HepG2 (cell line): ENCODE measurements around the gene PHF2. TPM values are rescaled to one million over a fixed set of nuclear protein-coding genes. Genes with fewer than 3 reads are reported as not detected.

Experiments
- AHR ChIP-seq: IDR thresholded peaks from 2 replicates; pipeline ENCODE4 v1.6.1; 2018; ENCODE audit warnings: missing genetic modification reagents, missing compliant biosample characterization
- ARNTL ChIP-seq: sonication (generic); formaldehyde crosslinking; IDR thresholded peaks from 2 replicates; pipeline ENCODE4 v1.4.0; 2020; ENCODE audit warnings: mild to moderate bottlenecking, missing genetic modification reagents
- GATA4 ChIP-seq: sonication (generic); IDR thresholded peaks from 2 replicates; pipeline ENCODE4 v1.6.1; 2016; ENCODE audit warnings: antibody characterized with exemption, low read depth, borderline replicate concordance
- HMGXB4 ChIP-seq, 2 experiments: sonication (generic) in 1 of 2; formaldehyde crosslinking in 1 of 2; IDR thresholded peaks; 2 replicates each; pipeline versions ENCODE4 v1.4.0 to v1.6.1; 2018 to 2020; ENCODE audit warnings: missing genetic modification reagents in 2 of 2, borderline replicate concordance in 1 of 2, low read depth in 1 of 2, mild to moderate bottlenecking in 1 of 2, missing biosample characterization in 1 of 2
- MAFK ChIP-seq, 2 experiments: IDR thresholded peaks in 1 of 2; conservative IDR thresholded peaks in 1 of 2; 2 replicates each; pipeline ENCODE4 v1.6.1; 2011; ENCODE audit warnings: improper control_type of control experiment in 2 of 2, low read length in 2 of 2
- MZF1 ChIP-seq: sonication (generic); formaldehyde crosslinking; IDR thresholded peaks from 2 replicates; pipeline ENCODE4 v1.8.1; 2023; ENCODE audit warnings: mild to moderate bottlenecking, missing genetic modification reagents, borderline replicate concordance
- SATB2 ChIP-seq: sonication (generic); formaldehyde crosslinking; IDR thresholded peaks from 2 replicates; pipeline ENCODE4 v1.5.0; 2020; ENCODE audit warnings: missing genetic modification reagents
- ZBTB33 ChIP-seq: sonication (generic); formaldehyde crosslinking; IDR thresholded peaks from 2 replicates; pipeline ENCODE4 v1.4.0; 2020; ENCODE audit warnings: missing genetic modification reagents
- ZNF20 ChIP-seq: sonication (generic); formaldehyde crosslinking; IDR thresholded peaks from 2 replicates; pipeline ENCODE4 v1.4.0; 2020; ENCODE audit warnings: mild to moderate bottlenecking, moderate library complexity, missing genetic modification reagents
- ZNF264 ChIP-seq: sonication (generic); formaldehyde crosslinking; IDR thresholded peaks from 2 replicates; pipeline ENCODE4 v1.4.0; 2020; ENCODE audit warnings: missing genetic modification reagents
- ZNF354B ChIP-seq: sonication (generic); formaldehyde crosslinking; IDR thresholded peaks from 2 replicates; pipeline ENCODE4 v1.8.0; 2022; ENCODE audit warnings: mild to moderate bottlenecking, missing genetic modification reagents
- ZNF407 ChIP-seq: sonication (generic); formaldehyde crosslinking; IDR thresholded peaks from one replicate; pipeline ENCODE4 v1.5.1; 2020; ENCODE audit warnings: mild to moderate bottlenecking, missing genetic modification reagents; ENCODE audit errors: not compliant biosample characterization
- ZNF598 ChIP-seq: sonication (generic); formaldehyde crosslinking; IDR thresholded peaks from 2 replicates; pipeline ENCODE4 v1.5.1; 2020; ENCODE audit warnings: mild to moderate bottlenecking, missing genetic modification reagents, borderline replicate concordance
- ZNF605 ChIP-seq: sonication (generic); formaldehyde crosslinking; IDR thresholded peaks from 2 replicates; pipeline ENCODE4 v1.8.0; 2022; ENCODE audit warnings: mild to moderate bottlenecking, missing genetic modification reagents
- ZUFSP ChIP-seq: sonication (generic); formaldehyde crosslinking; IDR thresholded peaks from 2 replicates; pipeline ENCODE4 v1.9.0; 2021; ENCODE audit warnings: missing genetic modification reagents, mild to moderate bottlenecking, borderline replicate concordance
- polyA plus RNA-seq, 8 experiments: library from polyadenylated mRNA; depleted of rRNA in 3 of 8; stranded (reverse) in 7 of 8; unstranded in 1 of 8; fragments of >200 nt; fragmentation: Illumina TruSeq in 4 of 8; extraction: Trizol in 4 of 8; gene quantifications; 2 replicates each; pipeline versions ENCODE4 v1.2.1 to v1.2.3, GENCODE V29; 2011 to 2016; ENCODE audit warnings: low read depth in 4 of 8, missing spikeins in 1 of 8, mixed read lengths in 1 of 8; ENCODE audit not compliant: insufficient read depth in 1 of 8
- total RNA-seq, 5 experiments: library from RNA; depleted of rRNA; stranded (reverse); fragments of >200 nt; fragmentation: Illumina TruSeq; extraction: Trizol; gene quantifications; 2 replicates each; pipeline ENCODE4 v1.2.3, GENCODE V29; 2016; ENCODE audit warnings: low read depth in 1 of 5

PHF2 gene
- total and polyA plus RNA-seq, 2 of the 13 experiments (the other 11 are each of a cell fraction or from before 2014, with no cell fraction given): 6.6 to 9.1 TPM

- TF ChIP-seq HMGXB4 (CRISPR knock-in tag; IDR thresholded peaks at IDR 0.05; ENCODE audit: borderline replicate concordance in 1 of 2, low read depth in 1 of 2) (no peak), ZNF20 (CRISPR knock-in tag) (0 out of 2 replicates have a peak, but pooled peaks have one; percentile 0), ZNF605 (CRISPR knock-in tag) (0 out of 2 replicates have a peak, but pooled peaks have one; percentile 26), ZBTB33 (CRISPR knock-in tag) (no peak), ZNF598 (no peak), ZUFSP (CRISPR knock-in tag) (no peak), SATB2 (CRISPR knock-in tag) (no peak), ZNF407 (CRISPR knock-in tag) (no peak), ZNF264 (no peak), ARNTL (CRISPR knock-in tag) (no peak), AHR (CRISPR knock-in tag) (no peak), MZF1 (CRISPR knock-in tag) (0 out of 2 replicates have a peak, but pooled peaks have one; percentile 33), ZNF354B (CRISPR knock-in tag) (no peak), MAFK (conservative IDR thresholded peaks at IDR 0.05 in 1 of 2, IDR thresholded peaks at IDR 0.05 in 1 of 2; ENCODE audit: low read length in 2 of 2) (no peak), GATA4 (no peak)
These were observed 9.0 kb upstream of the PHF2 start (continued) for GRCh38 chr9:93567271-93567959.
